Liver (tissue), 9 donors: ENCODE results near the gene ZNF528. TPM values are rescaled to one million over a fixed set of nuclear protein-coding genes. Genes with fewer than 3 reads are reported as not detected.

Source experiments
- DNase-seq: peaks from one replicate; pipeline ENCODE4 v3.0.0-alpha.2; 2017; ENCODE audit warnings: low spot score
- H3K27ac ChIP-seq, 2 donors: one replicate each; pipeline ENCODE4 v1.7.0; 2013; ENCODE audit warnings: inconsistent platforms in 2 of 2, low read length in 2 of 2, control low read depth in 1 of 2, low read depth in 1 of 2, mild to moderate bottlenecking in 1 of 2
- H3K27me3 ChIP-seq, 4 donors: one replicate each; pipeline versions ENCODE4 v1.6.1 to v1.7.0; 2013; ENCODE audit warnings: low read length in 3 of 4, inconsistent platforms in 1 of 4, mild to moderate bottlenecking in 1 of 4, moderate library complexity in 1 of 4; ENCODE audit not compliant: control insufficient read depth in 4 of 4, insufficient read depth in 4 of 4
- H3K36me3 ChIP-seq, 4 donors: one replicate each; pipeline versions ENCODE4 v1.6.1 to v1.7.0; 2013; ENCODE audit warnings: low read length in 3 of 4, mild to moderate bottlenecking in 3 of 4, low read depth in 1 of 4, moderate library complexity in 1 of 4; ENCODE audit not compliant: control insufficient read depth in 4 of 4, insufficient read depth in 3 of 4
- H3K4me1 ChIP-seq, 4 donors: one replicate each; pipeline versions ENCODE4 v1.6.1 to v1.7.0; 2013; ENCODE audit warnings: low read length in 3 of 4, mild to moderate bottlenecking in 3 of 4, moderate library complexity in 1 of 4; ENCODE audit not compliant: control insufficient read depth in 4 of 4, insufficient read depth in 4 of 4
- H3K4me3 ChIP-seq, 3 donors: one replicate each; pipeline versions ENCODE4 v1.6.1 to v1.7.0; 2013; ENCODE audit warnings: low read length in 3 of 3, control low read depth in 1 of 3, low read depth in 1 of 3, mild to moderate bottlenecking in 1 of 3
- H3K9ac ChIP-seq, 2 donors: one replicate each; pipeline ENCODE4 v1.7.0; 2013; ENCODE audit warnings: low read length in 2 of 2, mild to moderate bottlenecking in 2 of 2, moderate library complexity in 2 of 2, control low read depth in 1 of 2, low read depth in 1 of 2
- H3K9me3 ChIP-seq, 4 donors: one replicate each; pipeline versions ENCODE4 v1.6.1 to v1.7.0; 2013; ENCODE audit warnings: low read length in 3 of 4; ENCODE audit not compliant: control insufficient read depth in 4 of 4
- ATF3 ChIP-seq: IDR thresholded peaks from 2 replicates; pipeline ENCODE4 v1.6.1; 2016; ENCODE audit warnings: antibody characterized with exemption
- EGR1 ChIP-seq, 2 donors: IDR thresholded peaks; 2 replicates each; pipeline ENCODE4 v1.6.1; 2016 to 2018; ENCODE audit warnings: antibody characterized with exemption in 2 of 2, low read depth in 2 of 2
- FOXA1 ChIP-seq: IDR thresholded peaks from 2 replicates; pipeline ENCODE4 v1.6.1; 2016; ENCODE audit warnings: antibody characterized with exemption
- FOXA2 ChIP-seq: IDR thresholded peaks from 2 replicates; pipeline ENCODE4 v1.6.1; 2016; ENCODE audit warnings: antibody characterized with exemption
- GABPA ChIP-seq, 2 donors: IDR thresholded peaks in 1 of 2; conservative IDR thresholded peaks in 1 of 2; 2 replicates each; pipeline ENCODE4 v1.6.1; 2016; ENCODE audit warnings: antibody characterized with exemption in 2 of 2, mild to moderate bottlenecking in 1 of 2, moderate library complexity in 1 of 2
- JUND ChIP-seq, 2 donors: IDR thresholded peaks; 2 replicates each; pipeline ENCODE4 v1.6.1; 2016; ENCODE audit warnings: antibody characterized with exemption in 2 of 2
- NR2F2 ChIP-seq: IDR thresholded peaks from 2 replicates; pipeline ENCODE4 v1.6.1; 2016; ENCODE audit warnings: antibody characterized with exemption
- RAD21 ChIP-seq, 2 donors: IDR thresholded peaks; 2 replicates each; pipeline ENCODE4 v1.6.1; 2016; ENCODE audit warnings: antibody characterized with exemption in 2 of 2, mild to moderate bottlenecking in 2 of 2
- REST ChIP-seq: IDR thresholded peaks from 2 replicates; pipeline ENCODE4 v1.6.1; 2016; ENCODE audit warnings: antibody characterized with exemption, mild to moderate bottlenecking
- RXRA ChIP-seq, 2 donors: IDR thresholded peaks; 2 replicates each; pipeline ENCODE4 v1.6.1; 2017 to 2018; ENCODE audit warnings: antibody characterized with exemption in 2 of 2, mild to moderate bottlenecking in 1 of 2
- SP1 ChIP-seq: IDR thresholded peaks from 2 replicates; pipeline ENCODE4 v1.6.1; 2018; ENCODE audit warnings: antibody characterized with exemption, mild to moderate bottlenecking
- TAF1 ChIP-seq: conservative IDR thresholded peaks from 2 replicates; pipeline ENCODE4 v1.6.1; 2016; ENCODE audit warnings: antibody characterized with exemption, mild to moderate bottlenecking
- YY1 ChIP-seq: IDR thresholded peaks from 2 replicates; pipeline ENCODE4 v1.6.1; 2016; ENCODE audit warnings: antibody characterized with exemption, mild to moderate bottlenecking
- ZBTB33 ChIP-seq: IDR thresholded peaks from 2 replicates; pipeline ENCODE4 v1.6.1; 2016; ENCODE audit warnings: antibody characterized with exemption
- WGBS: extraction: QIAGEN DNeasy Blood & Tissue Kit; methylation state at CpG from one replicate; pipeline ENCODE4 v1.1.7; 2013; 5-methylcytosine and 5-hydroxymethylcytosine counted together
- polyA plus RNA-seq, 2 donors: library from polyadenylated mRNA; stranded (reverse) in 1 of 2; unstranded in 1 of 2; fragments of 200-250 nt in 1 of 2; fragments of >200 nt in 1 of 2; fragmentation: Nextera tagmentation in 1 of 2; extraction: Ambion mirVana in 1 of 2; gene quantifications; one replicate each; pipeline versions ENCODE4 v1.2.1 to v1.2.3, GENCODE V29; 2013 to 2015
- total RNA-seq, 2 donors: library from RNA; depleted of rRNA; stranded (reverse); fragments of >200 nt; gene quantifications; one replicate each; pipeline ENCODE4 v1.2.3, GENCODE V29; 2014
- TF ChIP-seq, protein P1 (sequence below): IDR thresholded peaks from 2 replicates; pipeline ENCODE4 v1.6.1; 2016; ENCODE audit warnings: antibody characterized with exemption
- TF ChIP-seq, protein P2 (sequence below): fragments of 150-350 bp; IDR thresholded peaks from 2 replicates; pipeline ENCODE4 v1.5.1; 2017; ENCODE audit warnings: improper control_type of control experiment, low read depth, low read length; ENCODE audit not compliant: missing input control
- donor health status: healthy.
- donor health status: healthy.
- donor health status: healthy.
- donor health status: healthy.
- donor health status: healthy.

ZNF528 gene
- total and polyA plus RNA-seq, 4 donors = 0.82 to 5.5 (median 3.0) TPM

DNA sequence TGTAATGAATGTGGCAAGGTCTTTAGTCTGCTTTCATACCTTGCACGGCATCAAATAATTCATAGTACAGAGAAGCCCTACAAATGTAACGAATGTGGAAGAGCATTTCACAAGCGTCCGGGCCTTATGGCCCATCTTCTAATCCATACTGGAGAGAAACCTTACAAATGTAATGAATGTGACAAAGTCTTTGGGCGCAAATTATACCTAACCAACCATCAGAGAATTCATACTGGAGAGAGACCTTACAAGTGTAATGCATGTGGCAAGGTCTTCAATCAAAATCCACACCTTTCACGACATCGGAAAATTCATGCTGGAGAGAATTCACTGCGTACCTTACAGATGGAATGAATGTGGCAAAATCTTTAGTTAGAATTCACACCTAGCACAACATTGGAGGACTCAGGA, 31.2 kb upstream of the ZNF528 start:
- H3K27me3 ChIP-seq = no peaks in the 10 kb centered on the region
- DNase-seq = no peak
- WGBS = 97% methylated on average over 8 of the region's 8 CpGs
- H3K9ac ChIP-seq = no peak overlapping the region
- peaks cover 27 to 64% (median 34%) of the 10 kb centered on the region in 4 donors for H3K9me3 ChIP-seq
- peaks cover 0 to 2% (median 0%) of the 10 kb centered on the region in 4 donors for H3K36me3 ChIP-seq
- no peaks in the 10 kb centered on the region for H3K4me1 ChIP-seq
- peak overlapping the region in 2 of 3 donors; percentile 22 to 67 for H3K4me3 ChIP-seq
- TF ChIP-seq GABPA (IDR thresholded peaks at IDR 0.05 in 1 of 2, conservative IDR thresholded peaks at IDR 0.05 in 1 of 2) (no peak), EGR1 (IDR thresholded peaks at IDR 0.05; ENCODE audit: low read depth in 2 of 2) (no peak), ATF3 (no peak), REST (no peak), TAF1 (no peak), RXRA (IDR thresholded peaks at IDR 0.05) (no peak), NR2F2 (no peak), YY1 (no peak)
- no peak overlapping the region for H3K27ac ChIP-seq

- Histone ChIP-seq H3K9ac (peak within 1 kb of the TSS; percentile 39 to 47), H3K27me3 (no peaks in the 10 kb centered on the region), H3K4me1 (no peaks in the 10 kb centered on the region), H3K9me3 (peaks cover 20 to 62% (median 34%) of the 10 kb centered on the region in 4 donors), H3K27ac (peak within 1 kb of the TSS; percentile 71 to 89), H3K4me3 (peak within 1 kb of the TSS; percentile 71 to 93 (median 86)), H3K36me3 (peaks cover 0 to 3% (median 2%) of the 10 kb centered on the region in 4 donors)
- DNase-seq = peak; percentile 85
- TF ChIP-seq RAD21 (IDR thresholded peaks at IDR 0.05) (no peak), GABPA (IDR thresholded peaks at IDR 0.05 in 1 of 2, conservative IDR thresholded peaks at IDR 0.05 in 1 of 2) (peak in 1 of 2 donors; percentile 90)
- TF ChIP-seq, protein P1, sequence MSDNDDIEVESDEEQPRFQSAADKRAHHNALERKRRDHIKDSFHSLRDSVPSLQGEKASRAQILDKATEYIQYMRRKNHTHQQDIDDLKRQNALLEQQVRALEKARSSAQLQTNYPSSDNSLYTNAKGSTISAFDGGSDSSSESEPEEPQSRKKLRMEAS = peak; percentile 11
- WGBS = 6% methylated on average over 52 of the region's 52 CpGs
Observed at GRCh38 chr19:52369559-52370340, 27.9 kb upstream of the ZNF528 start, which contains the start of gene ZNF880. ZNF880 (plus strand) TSS chr19:52369923; CDS start chr19:52369966, 43 bp downstream.

DNA sequence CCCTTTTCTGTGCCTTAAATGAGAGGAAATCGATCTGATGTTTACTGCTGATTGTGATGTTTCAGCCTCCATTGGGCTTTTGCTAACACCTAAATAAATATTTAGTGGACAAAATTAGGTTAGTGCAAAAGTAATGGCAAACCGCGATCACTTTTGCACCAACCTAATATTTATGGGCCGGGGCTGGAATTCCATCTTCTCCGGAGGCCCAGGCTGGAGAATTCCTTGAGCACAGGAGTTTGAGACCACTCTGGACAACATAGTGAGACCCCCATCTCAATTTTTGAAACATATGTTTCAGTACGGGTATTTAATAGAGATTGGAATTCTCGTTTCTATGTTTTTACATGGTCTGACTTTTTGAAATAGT, 27.3 kb upstream of the ZNF528 start:
- Histone ChIP-seq H3K4me1 (no peaks in the 10 kb centered on the region), H3K36me3 (peaks cover 0 to 5% (median 3%) of the 10 kb centered on the region in 4 donors), H3K9ac (no peak overlapping the region), H3K27me3 (no peaks in the 10 kb centered on the region), H3K4me3 (peak overlapping the region; percentile 71 to 93 (median 86)), H3K9me3 (peaks cover 14 to 58% (median 33%) of the 10 kb centered on the region in 4 donors), H3K27ac (peak overlapping the region; percentile 71 to 89)
- DNase-seq = no peak
- 42% methylated on average over 7 of the region's 7 CpGs for WGBS
- TF ChIP-seq ZBTB33 (no peak), RXRA (IDR thresholded peaks at IDR 0.05) (no peak), FOXA1 (no peak), ATF3 (no peak), FOXA2 (no peak), EGR1 (IDR thresholded peaks at IDR 0.05; ENCODE audit: low read depth in 2 of 2) (no peak), TAF1 (no peak), SP1 (no peak), JUND (IDR thresholded peaks at IDR 0.05) (no peak)
- TF ChIP-seq, protein P1 = no peak
- TF ChIP-seq, protein P2, sequence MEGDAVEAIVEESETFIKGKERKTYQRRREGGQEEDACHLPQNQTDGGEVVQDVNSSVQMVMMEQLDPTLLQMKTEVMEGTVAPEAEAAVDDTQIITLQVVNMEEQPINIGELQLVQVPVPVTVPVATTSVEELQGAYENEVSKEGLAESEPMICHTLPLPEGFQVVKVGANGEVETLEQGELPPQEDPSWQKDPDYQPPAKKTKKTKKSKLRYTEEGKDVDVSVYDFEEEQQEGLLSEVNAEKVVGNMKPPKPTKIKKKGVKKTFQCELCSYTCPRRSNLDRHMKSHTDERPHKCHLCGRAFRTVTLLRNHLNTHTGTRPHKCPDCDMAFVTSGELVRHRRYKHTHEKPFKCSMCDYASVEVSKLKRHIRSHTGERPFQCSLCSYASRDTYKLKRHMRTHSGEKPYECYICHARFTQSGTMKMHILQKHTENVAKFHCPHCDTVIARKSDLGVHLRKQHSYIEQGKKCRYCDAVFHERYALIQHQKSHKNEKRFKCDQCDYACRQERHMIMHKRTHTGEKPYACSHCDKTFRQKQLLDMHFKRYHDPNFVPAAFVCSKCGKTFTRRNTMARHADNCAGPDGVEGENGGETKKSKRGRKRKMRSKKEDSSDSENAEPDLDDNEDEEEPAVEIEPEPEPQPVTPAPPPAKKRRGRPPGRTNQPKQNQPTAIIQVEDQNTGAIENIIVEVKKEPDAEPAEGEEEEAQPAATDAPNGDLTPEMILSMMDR = no peak
